HTERT RPE-1 (cell line): ENCODE results near the gene EMID1.

ENCODE experiments used
- in situ Hi-C: fragments of 300-500 bp; cut with MboI; formaldehyde crosslinking; loops from 4 replicates; pipeline ENCODE4 v1.14.3; 2020; ENCODE audit warnings: low sequenced_read_pairs

The EMID1 gene

GRCh38 chr22:29258407-29259252 is 52.9 kb downstream of the EMID1 start:
- in situ Hi-C loops = no loop called here

GRCh38 chr22:29259253-29259899 is 53.7 kb downstream of the EMID1 start:
- in situ Hi-C loops = no loop called here

- in situ Hi-C loops = no loop called here
These were observed 54.4 kb downstream of the EMID1 start for GRCh38 chr22:29260031-29260560.

- in situ Hi-C loops = no loop called here
These were observed 55.1 kb downstream of the EMID1 start for GRCh38 chr22:29260601-29261315.

GRCh38 chr22:29263791-29264276 is 58.1 kb downstream of the EMID1 start:
- in situ Hi-C loops = no loop called here

GRCh38 chr22:29265305-29265704 is 59.6 kb downstream of the EMID1 start:
- in situ Hi-C loops = no loop called here

GRCh38 chr22:29265929-29266328 is 60.2 kb downstream of the EMID1 start:
- in situ Hi-C loops = no loop called here

- in situ Hi-C loops = no loop called here
These were observed 61.1 kb downstream of the EMID1 start for GRCh38 chr22:29266564-29267461.

GRCh38 chr22:29267462-29267857 is 61.8 kb downstream of the EMID1 start:
- in situ Hi-C loops = no loop called here

- in situ Hi-C loops = no loop called here
These were observed 62.3 kb downstream of the EMID1 start, which contains the start of the genes EWSR1 and RHBDD3 for GRCh38 chr22:29267858-29268510. Gene EWSR1 (plus strand): TSS chr22:29268268. CDS start chr22:29268337, 69 bp downstream. Gene RHBDD3 (minus strand): TSS chr22:29267981. CDS start chr22:29265626, 2,355 bp downstream.

- in situ Hi-C loops = no loop called here
These were observed 63.0 kb downstream of the EMID1 start for GRCh38 chr22:29268511-29269229.

- in situ Hi-C loops = no loop called here
These were observed 63.5 kb downstream of the EMID1 start for GRCh38 chr22:29269230-29269604.

GRCh38 chr22:29269731-29270474 is 64.2 kb downstream of the EMID1 start:
- in situ Hi-C loops = no loop called here

- in situ Hi-C loops = no loop called here
These were observed 65.0 kb downstream of the EMID1 start for GRCh38 chr22:29270475-29271271.

- in situ Hi-C loops = no loop called here
These were observed 66.9 kb downstream of the EMID1 start for GRCh38 chr22:29272624-29273023.

GRCh38 chr22:29275167-29275566 is 69.5 kb downstream of the EMID1 start:
- in situ Hi-C loops = no loop called here

GRCh38 chr22:29275819-29276565 is 70.3 kb downstream of the EMID1 start:
- in situ Hi-C loops = no loop called here
